ENCODE results near the gene STUM.

DNA sequence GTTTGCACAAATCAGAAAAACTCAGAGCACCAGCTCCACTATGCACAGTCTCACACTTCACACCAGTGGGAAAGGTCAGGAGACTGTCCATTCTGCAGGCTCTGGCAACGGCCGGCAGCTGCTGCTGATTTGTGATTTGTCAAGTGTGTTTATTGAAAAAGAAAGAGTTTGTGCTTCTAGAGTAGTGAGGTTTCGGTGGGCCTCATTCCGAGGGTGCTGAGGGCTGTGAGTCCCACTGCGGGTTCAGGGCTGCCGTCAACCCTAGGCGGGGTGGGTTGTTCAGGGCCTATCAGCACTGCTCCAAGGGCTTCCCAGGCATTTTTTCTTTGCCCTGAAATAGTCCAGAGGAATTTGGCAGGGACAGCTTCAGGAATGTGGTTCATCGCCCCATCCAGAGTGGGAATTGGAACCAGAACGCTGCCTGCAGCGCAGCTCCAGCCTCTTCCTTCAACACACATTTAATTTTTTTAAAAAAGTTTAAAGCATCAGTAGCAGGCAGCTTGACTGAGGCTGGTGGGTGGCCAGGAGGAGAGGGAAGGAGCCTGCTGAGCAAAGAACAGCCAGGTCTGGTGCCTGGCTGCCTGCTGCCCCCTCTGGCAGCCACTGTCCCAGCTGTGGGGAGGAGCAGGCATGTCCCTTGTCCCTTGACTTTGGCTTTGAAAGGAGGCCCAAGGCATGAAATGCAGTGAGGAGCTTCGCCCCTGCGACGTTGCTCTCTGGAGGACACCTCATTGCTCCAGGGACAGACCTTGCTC lies 19.7 kb downstream of the STUM start:
- TF ChIP-seq EZH2 (optimal IDR thresholded peaks at IDR 0.05; ENCODE audit: low read depth, low read length) (no peak), CTCF (IDR thresholded peaks at IDR 0.05; ENCODE audit: low read length) (peak; percentile 25; the same call in 1 of the 2 replicates)
